Prostate gland (tissue), 2 donors: ENCODE results near the gene TPPP3. TPM values are rescaled to one million over a fixed set of nuclear protein-coding genes. Genes with fewer than 3 reads are reported as not detected.

Experiments
- DNase-seq: peaks from one replicate; pipeline ENCODE4 v3.0.0-alpha.2; 2019; ENCODE audit warnings: low spot score
- H3K27ac ChIP-seq, 2 donors: fragments of 200-600 bp; sonication (generic); 2 replicates each; pipeline ENCODE4 v1.5.1; 2017 to 2019
- H3K27me3 ChIP-seq: fragments of 200-600 bp; sonication (generic); replicated peaks from 2 replicates; pipeline ENCODE4 v1.5.1; 2019; ENCODE audit not compliant: insufficient read depth
- H3K36me3 ChIP-seq, 2 donors: fragments of 200-600 bp; sonication (generic); 1 replicate in 1 of 2; 2 replicates in 1 of 2; pipeline versions ENCODE4 v1.5.1 to v1.8.1; 2017 to 2019
- H3K4me1 ChIP-seq: fragments of 200-600 bp; sonication (generic); replicated peaks from 2 replicates; pipeline ENCODE4 v1.5.1; 2019
- H3K4me3 ChIP-seq, 2 donors: fragments of 200-600 bp; sonication (generic); 2 replicates each; pipeline ENCODE4 v1.5.1; 2017 to 2019
- H3K9me3 ChIP-seq: fragments of 200-600 bp; sonication (generic); 2 replicates; pipeline ENCODE4 v1.5.1; 2017
- POLR2A ChIP-seq: fragments of 450-650 bp; IDR thresholded peaks from one replicate; pipeline ENCODE4 v1.6.1; 2016; ENCODE audit warnings: antibody characterized with exemption, mild to moderate bottlenecking
- POLR2AphosphoS5 ChIP-seq: sonication (generic); formaldehyde crosslinking; IDR thresholded peaks from one replicate; pipeline ENCODE4 v1.6.1; 2017; ENCODE audit warnings: antibody characterized with exemption
- WGBS: methylation state at CpG from one replicate; pipeline ENCODE4 v1.1.5; 2018; 5-methylcytosine and 5-hydroxymethylcytosine counted together
- intact Hi-C: fragments of 100-400 bp; cut with DNase I; formaldehyde crosslinking; loops from one replicate; pipeline ENCODE4 v1.14.2; 2022
- total RNA-seq, 2 donors: library from RNA; depleted of rRNA; stranded (reverse); fragments of >200 nt; gene quantifications; one replicate each; pipeline ENCODE4 v1.1.0, GENCODE V29; 2016
- TF ChIP-seq, protein P1 (sequence below), 4 experiments: fragments of 200-600 bp in 2 of 4; fragments of 450-650 bp in 2 of 4; sonication (generic) in 2 of 4; IDR thresholded peaks; 1 replicate in 3 of 4; 2 replicates in 1 of 4; pipeline ENCODE4 v1.5.1; 2016 to 2019; ENCODE audit warnings: antibody characterized with exemption in 4 of 4, mild to moderate bottlenecking in 2 of 4, moderate library complexity in 2 of 4

The TPPP3 gene
- total RNA-seq, 2 donors from 2014 or later = 3.4 to 10.0 TPM

GRCh38 chr16:67394155-67395104 is 1.1 kb upstream of the TPPP3 start:
- DNase-seq = no peak
- no peaks in the 10 kb centered on the region for H3K9me3 ChIP-seq
- H3K27ac ChIP-seq = peak overlapping the region; percentile 12 to 49
- TF ChIP-seq POLR2AphosphoS5 (peak; percentile 6), POLR2A (no peak)
- TF ChIP-seq, protein P1, sequence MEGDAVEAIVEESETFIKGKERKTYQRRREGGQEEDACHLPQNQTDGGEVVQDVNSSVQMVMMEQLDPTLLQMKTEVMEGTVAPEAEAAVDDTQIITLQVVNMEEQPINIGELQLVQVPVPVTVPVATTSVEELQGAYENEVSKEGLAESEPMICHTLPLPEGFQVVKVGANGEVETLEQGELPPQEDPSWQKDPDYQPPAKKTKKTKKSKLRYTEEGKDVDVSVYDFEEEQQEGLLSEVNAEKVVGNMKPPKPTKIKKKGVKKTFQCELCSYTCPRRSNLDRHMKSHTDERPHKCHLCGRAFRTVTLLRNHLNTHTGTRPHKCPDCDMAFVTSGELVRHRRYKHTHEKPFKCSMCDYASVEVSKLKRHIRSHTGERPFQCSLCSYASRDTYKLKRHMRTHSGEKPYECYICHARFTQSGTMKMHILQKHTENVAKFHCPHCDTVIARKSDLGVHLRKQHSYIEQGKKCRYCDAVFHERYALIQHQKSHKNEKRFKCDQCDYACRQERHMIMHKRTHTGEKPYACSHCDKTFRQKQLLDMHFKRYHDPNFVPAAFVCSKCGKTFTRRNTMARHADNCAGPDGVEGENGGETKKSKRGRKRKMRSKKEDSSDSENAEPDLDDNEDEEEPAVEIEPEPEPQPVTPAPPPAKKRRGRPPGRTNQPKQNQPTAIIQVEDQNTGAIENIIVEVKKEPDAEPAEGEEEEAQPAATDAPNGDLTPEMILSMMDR (IDR thresholded peaks at IDR 0.05) = peak in 1 of 4 experiments; percentile 17
- intact Hi-C loops = loop anchor here (5.0 to 10.0 kb wide), 2 partner anchors 110 to 137 kb away; no protein-coding TSS in a partner anchor
- H3K4me3 ChIP-seq = peak overlapping the region; percentile 15 to 20
- H3K4me1 ChIP-seq = peaks cover 14% of the 10 kb centered on the region
- H3K27me3 ChIP-seq = no peaks in the 10 kb centered on the region
- no peaks in the 10 kb centered on the region for H3K36me3 ChIP-seq
- WGBS = 20% methylated on average over 88 of the region's 88 CpGs

DNA sequence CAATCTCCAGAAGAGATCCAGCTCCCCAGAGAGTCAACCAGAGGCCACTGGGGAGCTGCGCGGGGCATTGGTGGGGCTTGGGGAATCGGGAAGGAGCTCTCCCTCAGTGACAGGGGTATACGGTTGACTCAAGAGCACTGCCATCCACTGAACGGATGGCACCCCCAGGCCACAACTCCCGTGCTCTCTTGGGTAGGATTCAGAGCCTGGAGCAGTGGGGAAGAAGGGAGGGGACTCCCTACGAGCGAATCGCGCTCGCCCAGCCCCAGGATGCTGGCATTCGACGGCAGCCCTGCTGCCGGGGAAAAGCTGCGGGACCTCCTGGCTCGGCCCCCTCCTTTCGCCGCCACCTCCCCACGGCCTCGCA is 473 bp upstream of the TPPP3 start:
- peaks cover 14% of the 10 kb centered on the region for H3K4me1 ChIP-seq
- DNase-seq = no peak
- no peaks in the 10 kb centered on the region for H3K27me3 ChIP-seq
- TF ChIP-seq POLR2A = no peak
- TF ChIP-seq, protein P1 (IDR thresholded peaks at IDR 0.05) = no peak
- no peak for TF ChIP-seq POLR2AphosphoS5
- no peaks in the 10 kb centered on the region for H3K9me3 ChIP-seq
- peak overlapping the region; percentile 12 to 49 for H3K27ac ChIP-seq
- H3K4me3 ChIP-seq = peak overlapping the region; percentile 15 to 20
- intact Hi-C loops = loop anchor here (10.0 kb wide), 1 partner anchor 109 kb away; no protein-coding TSS in a partner anchor
- no peaks in the 10 kb centered on the region for H3K36me3 ChIP-seq
- 8% methylated on average over 19 of the region's 20 CpGs for WGBS

DNA sequence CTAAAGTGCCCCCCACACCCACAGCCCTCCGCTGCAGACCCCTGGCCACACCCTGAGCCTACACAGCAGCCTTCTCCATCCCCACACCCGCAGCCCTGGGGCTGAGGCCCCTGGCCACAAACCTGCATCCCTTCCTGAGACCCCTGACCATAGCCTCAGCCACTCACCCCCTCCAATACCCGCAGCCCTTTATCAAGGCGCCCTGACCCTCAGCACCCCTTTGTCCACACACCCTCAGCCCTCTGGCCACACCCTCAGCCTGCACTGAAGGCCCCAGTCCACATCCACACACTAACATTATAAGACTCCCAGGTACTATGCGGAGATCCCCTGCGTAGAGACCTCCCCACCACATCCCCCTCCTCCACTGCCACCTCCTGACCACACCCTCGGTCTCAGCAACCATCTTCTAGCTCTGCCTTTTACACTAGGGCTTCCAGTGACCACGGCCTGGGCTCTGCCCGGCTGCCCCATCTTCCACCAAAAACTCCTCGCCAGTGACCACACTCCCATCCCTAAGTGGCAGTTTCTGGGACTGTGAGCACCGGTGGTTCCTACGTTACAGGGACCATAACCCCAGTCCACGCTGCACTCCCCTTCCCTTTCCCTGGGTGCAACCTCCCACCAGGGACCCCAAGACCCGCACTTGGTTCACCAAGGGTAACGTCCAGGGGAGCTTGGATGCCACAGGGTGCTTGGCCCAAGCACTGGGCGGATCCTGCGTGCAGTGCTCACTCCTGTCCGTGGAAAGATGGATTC is 818 bp downstream of the TPPP3 start:
- Histone ChIP-seq H3K36me3 (no peaks in the 10 kb centered on the region), H3K9me3 (no peaks in the 10 kb centered on the region), H3K4me3 (peak overlapping the region in 1 of 2 donors; percentile 15), H3K27me3 (no peaks in the 10 kb centered on the region), H3K4me1 (peaks cover 14% of the 10 kb centered on the region), H3K27ac (no peak overlapping the region)
- no peak for DNase-seq
- intact Hi-C loops = loop anchor here (10.0 kb wide), 1 partner anchor 108 kb away; no protein-coding TSS in a partner anchor
- TF ChIP-seq POLR2A = no peak
- WGBS = 80% methylated on average over 18 of the region's 18 CpGs

DNA sequence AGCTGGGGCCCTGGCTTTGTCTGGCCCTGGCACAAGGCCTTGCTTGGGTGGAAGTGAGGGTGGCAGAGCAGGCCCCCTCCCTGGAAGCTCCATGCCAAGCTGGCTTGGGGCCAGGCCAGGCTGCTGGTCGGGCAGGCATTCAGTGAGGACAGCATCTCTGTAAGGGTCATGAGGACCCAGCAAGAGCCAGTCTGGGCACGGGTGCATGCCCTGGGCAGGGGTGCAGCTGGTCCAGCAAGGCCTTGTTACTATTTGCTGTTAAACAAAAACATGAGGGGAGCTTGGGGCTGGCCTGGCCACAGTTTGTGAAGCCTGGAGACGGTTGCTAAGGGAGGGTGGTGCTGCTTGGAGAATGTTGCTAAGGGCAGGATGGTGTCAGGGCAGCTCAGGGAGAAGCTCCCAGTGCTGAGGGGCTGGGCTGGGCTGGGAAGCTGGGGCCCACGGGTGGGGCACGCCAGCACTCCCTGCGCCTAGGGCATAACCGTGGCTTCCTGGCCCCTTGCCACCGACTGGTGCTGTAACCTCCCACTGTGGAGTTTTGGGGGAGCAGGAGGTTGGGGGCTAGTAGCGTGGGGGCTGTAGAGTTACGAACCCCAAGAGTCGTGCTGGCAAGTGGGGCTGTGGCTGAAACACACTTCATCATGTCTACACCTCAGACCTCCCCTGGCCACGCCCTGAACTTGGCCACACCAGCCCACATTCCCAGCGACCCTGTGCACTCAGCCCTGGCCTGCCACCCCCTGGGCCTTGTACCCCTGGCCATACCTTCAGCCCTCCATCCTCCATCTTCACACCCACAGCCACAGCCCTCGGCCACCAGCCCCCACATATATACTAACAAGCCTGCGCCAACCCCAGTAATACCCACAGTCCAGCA is 1.6 kb downstream of the TPPP3 start:
- Histone ChIP-seq H3K27me3 (no peaks in the 10 kb centered on the region), H3K36me3 (no peaks in the 10 kb centered on the region), H3K4me1 (peaks cover 13% of the 10 kb centered on the region), H3K4me3 (no peak overlapping the region), H3K9me3 (no peaks in the 10 kb centered on the region), H3K27ac (no peak overlapping the region)
- TF ChIP-seq POLR2A (no peak), POLR2AphosphoS5 (no peak)
- TF ChIP-seq, protein P1 (IDR thresholded peaks at IDR 0.05) = no peak
- DNase-seq = no peak
- intact Hi-C loops = loop anchor here (10.0 kb wide), 1 partner anchor 107 kb away; no protein-coding TSS in a partner anchor
- 67% methylated on average over 15 of the region's 15 CpGs for WGBS
